Right lobe of liver (tissue), 6 donors: ENCODE results near the gene PRDM15. TPM values are rescaled to one million over a fixed set of nuclear protein-coding genes. Genes with fewer than 3 reads are reported as not detected.

Source experiments
- ATAC-seq, 4 donors: fragments of 200-7000 bp; cut with Tn5 transposase; one replicate each; pipeline ENCODE4 v1.9.1; 2020; ENCODE audit warnings: mild to moderate bottlenecking in 4 of 4, moderate library complexity in 4 of 4
- DNase-seq, 3 donors: peaks; one replicate each; pipeline ENCODE4 v3.0.0-alpha.2; 2020
- H3K27ac ChIP-seq, 3 donors: fragments of 200-600 bp; one replicate each; pipeline ENCODE4 v1.8.0; 2022
- H3K27me3 ChIP-seq, 2 donors: fragments of 200-600 bp; one replicate each; pipeline ENCODE4 v1.8.0; 2022
- H3K36me3 ChIP-seq, 4 donors: fragments of 200-600 bp; sonication (generic) in 1 of 4; one replicate each; pipeline versions ENCODE4 v1.5.1 to v1.8.0; 2017 to 2022; ENCODE audit warnings: control low read depth in 1 of 4
- H3K4me1 ChIP-seq, 4 donors: fragments of 200-600 bp; sonication (generic) in 1 of 4; one replicate each; pipeline versions ENCODE4 v1.5.1 to v1.8.0; 2017 to 2022; ENCODE audit warnings: control low read depth in 1 of 4
- H3K4me3 ChIP-seq, 3 donors: fragments of 200-600 bp; one replicate each; pipeline ENCODE4 v1.8.0; 2022
- H3K9me3 ChIP-seq, 4 donors: fragments of 200-600 bp; sonication (generic) in 1 of 4; one replicate each; pipeline versions ENCODE4 v1.5.1 to v1.8.0; 2017 to 2022; ENCODE audit warnings: control low read depth in 1 of 4
- CTCF ChIP-seq, 4 donors: fragments of 200-600 bp in 3 of 4; fragments of 450-650 bp in 1 of 4; IDR thresholded peaks; one replicate each; pipeline versions ENCODE4 v1.5.1 to v1.8.0; 2016 to 2022; ENCODE audit warnings: antibody characterized with exemption in 4 of 4, mild to moderate bottlenecking in 2 of 4
- POLR2A ChIP-seq: fragments of 450-650 bp; IDR thresholded peaks from one replicate; pipeline ENCODE4 v1.6.1; 2017; ENCODE audit warnings: antibody characterized with exemption, mild to moderate bottlenecking
- whole genome bisulfite sequencing: methylation state at CpG from one replicate; pipeline ENCODE4 v1.1.6; 2018; ENCODE audit warnings: low coverage, low lambda C conversion rate; ENCODE audit not compliant: insufficient coverage; ENCODE audit errors: missing lambda C conversion rate; 5-methylcytosine and 5-hydroxymethylcytosine counted together
- intact Hi-C, 2 donors: fragments of 100-400 bp; cut with DNase I; formaldehyde crosslinking; loops; one replicate each; pipeline versions ENCODE4 v1.11.2 to v1.14.1; 2022
- total RNA-seq, 6 experiments: library from RNA; depleted of rRNA in 2 of 6; stranded (reverse); fragments of >200 nt in 2 of 6; fragmentation: NEBNext Ultra II Directional in 3 of 6; extraction: Animal tissue kit (Norgen Biotek cat#: 25700) in 3 of 6; gene quantifications; one replicate each; pipeline versions ENCODE4 v1.1.0 to v1.2.4, GENCODE V29; 2016 to 2023
- donor health status: DM: no; HTN: yes; CAD: no.
- donor health status: DM: no; HTN: no; CAD: no.
- donor health status: DM: no; HTN: no; CAD: no.
- donor health status: DM: no; HTN: yes; CAD: no.
- donor health status: DM: no; HTN: yes; CAD: no.

Gene PRDM15
- total RNA-seq, 6 experiments from 2014 or later, result 1.9 to 4.0 (median 2.7) TPM

GRCh38 chr21:41869771-41870170, 9.4 kb downstream of the PRDM15 start:
- DNase-seq (no peak), ATAC-seq (no peak)
- TF ChIP-seq CTCF (IDR thresholded peaks at IDR 0.05) (no peak), POLR2A (no peak)
- Histone ChIP-seq H3K27ac (no peak overlapping the region), H3K9me3 (no peaks in the 10 kb centered on the region), H3K27me3 (no peaks in the 10 kb centered on the region), H3K4me3 (no peak overlapping the region), H3K4me1 (no peaks in the 10 kb centered on the region), H3K36me3 (no peaks in the 10 kb centered on the region)
- intact Hi-C loops, result no loop called here
- WGBS, result 95% methylated on average over 8 of the region's 9 CpGs

- Histone ChIP-seq H3K27me3 (no peaks in the 10 kb centered on the region), H3K27ac (no peak overlapping the region), H3K4me1 (no peaks in the 10 kb centered on the region), H3K9me3 (no peaks in the 10 kb centered on the region), H3K4me3 (no peak overlapping the region), H3K36me3 (no peaks in the 10 kb centered on the region)
- no peak for DNase-seq
- 74% methylated on average over 10 of the region's 10 CpGs for WGBS
- ATAC-seq, result no peak
- intact Hi-C loops, result no loop called here
- TF ChIP-seq CTCF (IDR thresholded peaks at IDR 0.05) (no peak), POLR2A (no peak)
Observed at GRCh38 chr21:41868062-41868710, 11.0 kb downstream of the PRDM15 start.

GRCh38 chr21:41867313-41867712, 11.8 kb downstream of the PRDM15 start:
- no peak overlapping the region for H3K27ac ChIP-seq
- DNase-seq, result no peak
- H3K4me1 ChIP-seq, result no peaks in the 10 kb centered on the region
- 95% methylated on average over 8 of the region's 8 CpGs for WGBS
- no peaks in the 10 kb centered on the region for H3K27me3 ChIP-seq
- no peak for ATAC-seq
- no peaks in the 10 kb centered on the region for H3K9me3 ChIP-seq
- no peak for TF ChIP-seq CTCF (IDR thresholded peaks at IDR 0.05)
- TF ChIP-seq POLR2A, result no peak
- no peak overlapping the region for H3K4me3 ChIP-seq
- H3K36me3 ChIP-seq, result no peaks in the 10 kb centered on the region
- intact Hi-C loops, result no loop called here

- WGBS, result 59% methylated on average over 10 of the region's 11 CpGs
- Histone ChIP-seq H3K4me1 (no peaks in the 10 kb centered on the region), H3K36me3 (no peaks in the 10 kb centered on the region), H3K27ac (no peak overlapping the region), H3K9me3 (no peaks in the 10 kb centered on the region), H3K4me3 (no peak overlapping the region), H3K27me3 (no peaks in the 10 kb centered on the region)
- ATAC-seq (no peak), DNase-seq (no peak)
- TF ChIP-seq CTCF (IDR thresholded peaks at IDR 0.05) (no peak), POLR2A (no peak)
- intact Hi-C loops, result no loop called here
Observed at GRCh38 chr21:41866274-41866809, 12.8 kb downstream of the PRDM15 start.
